ENCODE data around the gene BCAS1.
A peak's percentile ranks its signal among the peaks of the same experiment; 100 is the strongest.

The BCAS1 gene

GRCh38 chr20:53900380-53900999, 169.9 kb downstream of the BCAS1 start:
- peak; percentile 73 for DNase-seq

GRCh38 chr20:53899351-53900167, 170.8 kb downstream of the BCAS1 start:
- peak; percentile 96 for DNase-seq

GRCh38 chr20:53898556-53898931, 171.8 kb downstream of the BCAS1 start:
- no peak for DNase-seq

GRCh38 chr20:53897884-53898555, 172.4 kb downstream of the BCAS1 start:
- DNase-seq: no peak

- DNase-seq: no peak
Observed at GRCh38 chr20:53896647-53897046, 173.7 kb downstream of the BCAS1 start.

GRCh38 chr20:53896041-53896440, 174.4 kb downstream of the BCAS1 start:
- no peak for DNase-seq

- DNase-seq: no peak
Observed at GRCh38 chr20:53895385-53895755, 175.0 kb downstream of the BCAS1 start.

- DNase-seq: no peak
Observed at GRCh38 chr20:53894707-53895384, 175.5 kb downstream of the BCAS1 start.

Measured in kidney glomerular epithelial cell (primary cell).